OCI-M2 (cell line): ENCODE results near the gene PXDC1.
A peak's percentile ranks its signal among the peaks of the same experiment; 100 is the strongest.
"Not testable (repeated sequence)": the region's sequence is repeated elsewhere in the genome, so short reads cannot be mapped to it uniquely, and the experiment has no call there.

ENCODE experiments used
- DNase-seq: peaks from one replicate; lab custom pipeline; 2025; ENCODE audit not compliant: unreplicated experiment; lab: John Stamatoyannopoulos, UW

Gene PXDC1

DNA sequence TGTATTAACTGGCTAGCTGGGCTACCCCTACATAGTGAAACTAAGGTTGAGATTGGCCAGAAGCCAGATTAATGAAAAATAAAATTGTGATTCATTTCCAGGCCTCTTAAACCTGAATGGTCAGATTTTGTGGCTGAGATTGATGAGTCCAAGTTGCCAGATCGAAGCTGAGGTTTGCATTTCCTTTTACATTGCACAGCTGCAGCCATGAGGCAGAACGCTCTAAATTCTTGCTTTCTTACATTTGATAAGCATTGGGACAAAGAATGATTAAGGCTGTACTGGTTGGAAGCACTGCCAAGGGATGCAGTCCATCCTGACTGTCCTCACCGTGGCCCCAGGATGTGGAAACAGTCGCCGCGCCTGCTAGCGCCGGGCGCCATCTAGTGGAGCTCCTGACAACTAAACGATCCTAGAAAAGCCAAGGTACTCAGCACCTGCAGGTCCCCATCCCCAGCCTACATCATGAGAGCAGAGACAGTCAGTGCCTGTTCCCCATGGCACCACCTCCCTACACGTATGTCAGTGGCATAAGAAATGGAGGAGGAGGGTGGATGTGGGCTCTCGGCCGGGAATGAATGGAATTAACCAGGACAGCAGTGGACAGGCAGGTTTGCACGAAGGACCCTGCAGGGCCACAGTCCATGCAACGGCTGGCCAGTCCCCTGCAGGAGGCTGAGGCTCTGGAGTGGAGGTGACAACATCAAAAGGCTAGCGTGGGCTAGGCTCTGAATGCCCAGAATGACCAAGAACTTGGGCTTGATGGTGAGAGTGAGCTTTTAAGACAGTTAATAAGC lies 19.0 kb downstream of the PXDC1 start:
- no peak for DNase-seq

DNA sequence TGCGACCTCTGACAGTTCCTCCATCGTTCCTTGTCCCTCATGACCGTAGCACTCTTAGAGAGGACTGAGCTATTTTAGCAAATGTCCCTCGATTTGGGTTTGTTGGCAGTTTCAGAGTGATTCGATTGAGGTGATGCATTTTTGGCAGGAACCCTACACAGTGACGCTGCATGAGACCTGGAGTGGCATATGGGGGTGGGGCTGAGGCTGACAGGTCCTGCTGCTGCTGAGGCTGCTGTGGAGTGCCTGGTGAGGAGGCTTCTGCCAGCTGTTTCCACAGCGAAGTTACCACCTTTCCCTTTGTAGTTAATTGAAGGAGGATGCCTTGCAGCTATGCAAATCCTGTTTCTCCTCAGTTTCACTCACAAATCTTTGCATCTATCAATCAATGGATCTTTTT lies 19.8 kb downstream of the PXDC1 start:
- no peak for DNase-seq

DNA sequence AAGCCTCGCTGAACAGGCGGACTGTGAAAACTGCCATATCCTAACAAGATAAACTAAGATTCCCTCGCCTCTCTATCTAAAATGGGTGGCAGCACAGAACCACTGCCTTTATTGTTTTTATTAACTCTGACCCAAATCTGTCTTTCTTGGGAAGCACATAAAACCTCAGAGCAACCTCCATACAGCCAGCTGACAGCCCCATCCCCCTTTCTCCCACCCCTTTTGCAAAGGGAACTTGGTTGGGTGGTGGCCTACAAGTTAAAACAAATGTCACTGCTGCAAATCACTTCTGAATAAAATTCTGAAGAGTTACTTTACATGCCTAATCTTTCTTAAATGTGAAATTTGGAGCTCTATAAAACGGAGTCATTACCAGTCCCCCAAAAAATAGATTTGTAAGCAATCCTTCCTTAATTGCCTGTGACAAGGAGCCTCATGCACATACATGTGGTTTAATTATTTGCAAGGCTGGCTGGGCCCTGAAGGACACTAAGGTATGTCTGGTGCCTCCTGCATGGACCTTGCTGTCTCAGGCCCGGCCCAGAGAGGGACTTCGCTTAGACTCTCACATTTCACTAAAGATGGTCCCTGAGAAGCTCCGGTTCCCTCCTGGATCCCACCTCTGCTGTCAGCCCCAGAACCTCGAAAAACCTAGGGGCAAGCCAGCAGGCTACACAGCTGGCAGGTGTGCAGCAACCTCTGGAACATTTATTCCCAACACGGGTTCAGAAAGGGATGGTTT lies 21.7 kb downstream of the PXDC1 start:
- no peak for DNase-seq

DNA sequence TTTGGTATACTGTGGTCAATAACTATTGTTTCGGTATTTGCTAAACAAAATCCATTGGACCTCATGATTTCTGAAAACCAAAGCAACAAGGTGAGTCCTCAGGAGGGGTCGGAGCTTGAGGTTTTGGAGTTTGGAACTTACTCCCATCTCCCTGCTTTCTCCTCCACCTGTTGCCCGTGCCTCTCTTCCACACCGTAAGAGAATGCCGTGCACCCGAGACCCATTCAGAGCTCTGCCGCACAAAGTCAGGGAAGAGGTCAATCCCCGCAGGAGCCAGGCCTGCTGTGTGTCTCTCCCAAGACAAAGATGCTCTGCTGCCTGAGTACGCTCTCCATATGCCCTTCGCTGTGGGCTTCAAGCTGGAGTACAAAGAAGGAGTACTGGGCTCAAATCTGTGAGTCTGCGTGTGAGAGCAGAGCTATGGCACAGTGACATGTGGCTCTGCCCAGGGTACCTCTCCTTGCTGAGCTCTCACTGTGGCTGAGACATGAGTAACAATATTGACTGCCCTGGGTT lies 23.9 kb downstream of the PXDC1 start:
- no peak for DNase-seq

DNA sequence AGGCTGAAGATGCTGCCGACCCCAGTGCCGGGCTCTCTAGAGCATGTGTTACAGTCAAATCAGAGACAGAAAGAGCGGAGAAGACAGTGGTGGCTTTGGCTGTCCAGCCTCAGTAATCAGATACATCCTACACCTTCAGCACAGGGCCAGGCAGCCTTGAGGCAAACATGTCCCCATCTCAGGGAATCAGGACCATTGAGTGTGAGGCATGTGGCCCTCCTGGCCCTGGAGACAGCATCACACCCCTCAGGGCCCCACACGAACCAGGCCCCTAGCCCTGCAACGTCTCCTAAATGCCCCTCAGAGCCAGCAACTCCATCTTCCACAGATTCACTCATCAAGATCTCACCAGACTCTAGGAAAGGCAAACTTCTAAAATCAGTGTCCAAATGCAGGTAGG lies 24.5 kb downstream of the PXDC1 start:
- no peak for DNase-seq

DNA sequence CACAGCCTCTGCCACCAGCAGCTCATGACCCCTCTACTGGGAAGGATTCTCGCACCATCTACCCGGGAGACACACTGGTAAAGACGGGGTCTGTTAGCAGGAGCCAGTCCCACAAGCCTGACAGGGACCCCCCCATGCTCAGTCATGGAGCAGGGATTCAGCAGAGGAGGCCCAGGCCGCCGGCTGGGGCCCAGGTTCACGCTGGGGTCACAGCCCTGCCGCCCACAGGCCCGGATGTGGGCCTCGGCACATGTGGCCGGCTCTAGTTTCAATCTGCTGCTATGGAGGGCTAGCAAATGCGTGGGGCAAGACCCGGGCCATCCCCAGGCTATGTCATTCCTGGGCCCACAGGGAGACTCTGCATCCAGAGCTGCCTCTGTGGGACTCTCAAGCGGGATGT lies 25.1 kb downstream of the PXDC1 start:
- DNase-seq, result no peak

DNA sequence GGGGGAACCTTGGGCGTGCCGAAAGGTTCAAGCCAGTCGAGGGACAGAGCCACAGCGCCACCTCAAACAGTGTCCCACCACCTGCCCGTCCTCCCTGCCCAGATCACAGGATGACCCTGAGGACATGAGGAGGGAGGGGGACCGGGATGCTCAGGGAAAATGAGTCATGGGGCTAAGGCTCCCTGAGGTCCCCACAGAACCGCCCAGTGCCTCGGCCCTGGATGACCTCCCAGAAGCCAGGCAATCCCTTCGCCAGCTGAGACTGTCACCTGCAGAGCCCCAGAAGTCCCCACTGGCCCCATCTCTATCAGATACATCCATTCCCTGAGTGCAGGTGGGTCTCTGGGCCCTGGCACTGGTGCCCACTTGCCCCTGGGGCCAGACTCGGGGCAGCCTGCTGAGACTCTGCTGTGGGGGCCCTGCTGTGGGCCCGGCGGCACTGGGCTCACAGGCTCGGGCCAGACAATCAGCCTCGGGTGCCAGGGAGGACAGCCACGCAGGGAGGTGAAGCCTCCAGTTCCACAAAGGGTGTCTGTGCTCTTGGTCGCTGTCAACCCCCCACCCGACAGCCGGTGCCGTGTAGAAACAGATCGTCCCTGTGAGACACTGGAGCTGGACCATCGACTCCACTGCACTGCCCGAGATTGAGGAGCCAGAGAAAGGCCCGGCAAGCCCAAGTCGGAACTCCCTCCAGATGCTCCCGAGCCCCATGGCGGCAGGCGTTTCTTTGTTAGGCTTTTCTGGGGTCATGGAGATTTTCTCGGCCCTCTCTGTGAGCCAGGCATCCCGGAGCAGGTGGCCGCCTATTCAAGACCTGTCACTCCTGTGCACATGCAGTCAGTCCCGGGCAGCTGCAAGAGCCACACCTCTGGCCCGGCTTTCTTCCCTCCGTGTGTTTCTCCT lies 26.1 kb downstream of the PXDC1 start:
- no peak for DNase-seq

DNA sequence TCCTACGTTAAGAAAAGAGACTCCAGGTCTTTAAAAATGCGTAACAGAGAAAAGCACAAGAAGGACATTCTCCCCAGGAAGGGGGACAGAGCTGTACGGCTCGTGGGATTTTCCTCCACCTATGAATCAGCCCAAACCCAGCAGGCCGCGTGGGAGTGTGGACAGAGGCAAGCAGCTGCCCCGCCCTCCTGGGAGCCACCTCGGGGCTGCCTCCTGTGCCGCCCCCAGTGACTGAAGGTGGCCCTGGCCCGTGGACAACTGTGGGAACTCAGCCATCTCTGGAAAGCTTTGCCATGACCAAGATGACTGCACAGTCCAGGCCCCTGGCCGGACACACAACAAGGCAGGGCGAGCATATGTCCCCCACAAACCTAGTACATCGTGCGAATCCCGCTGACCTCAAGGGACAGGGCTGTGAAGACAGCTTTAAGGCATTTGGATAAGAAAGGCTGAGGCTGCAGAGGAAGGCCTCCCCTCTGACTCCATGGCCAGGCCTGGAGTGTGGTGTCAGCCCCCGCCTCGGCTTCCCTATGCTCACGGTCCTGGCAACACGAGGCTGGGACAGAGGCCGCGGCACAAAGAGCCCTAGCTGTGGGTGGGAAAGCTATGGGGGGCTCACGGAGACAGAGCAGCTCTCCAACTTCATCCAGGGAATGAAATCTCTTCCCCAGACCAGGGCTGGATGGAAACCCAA lies 26.9 kb downstream of the PXDC1 start:
- DNase-seq, result no peak

DNA sequence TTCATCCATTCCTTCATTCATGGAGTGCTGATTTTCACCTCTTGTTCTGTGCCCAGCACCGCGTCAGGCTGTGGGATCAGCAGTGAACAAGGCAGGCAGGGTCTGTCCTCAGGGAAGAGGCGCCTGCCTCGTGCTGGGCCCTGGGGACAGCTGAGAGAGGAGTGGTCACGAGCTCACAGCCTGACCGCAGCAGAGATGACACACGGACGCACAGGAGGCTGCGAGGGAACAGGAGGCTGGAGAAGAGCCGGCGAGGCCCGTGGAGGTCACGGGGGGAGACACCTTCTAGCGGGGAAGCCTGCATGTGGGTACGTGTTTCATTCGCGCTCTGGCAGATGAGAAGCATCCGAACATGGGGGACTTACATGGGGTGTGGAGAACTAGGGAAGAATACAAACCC lies 27.5 kb downstream of the PXDC1 start:
- no peak for DNase-seq

DNA sequence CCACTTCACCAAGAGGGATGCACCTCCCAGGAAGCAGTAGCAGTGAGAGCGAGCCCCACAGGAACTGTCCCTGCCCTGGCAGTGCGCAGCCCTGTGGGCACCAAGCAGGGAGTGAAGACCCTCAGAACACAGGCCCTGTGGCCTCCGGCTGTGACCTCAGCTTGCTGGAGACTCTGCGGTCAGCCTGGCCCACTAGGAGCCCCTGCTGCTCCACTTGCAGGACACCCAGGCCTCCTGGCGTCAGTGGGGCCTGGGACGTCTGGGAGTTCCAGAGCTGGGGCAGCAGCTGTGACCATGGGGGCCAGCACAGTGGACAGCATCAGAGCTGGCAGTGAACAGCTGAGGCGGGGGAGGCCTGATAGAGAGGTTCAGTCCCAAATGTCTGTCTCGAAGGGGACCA lies 28.3 kb downstream of the PXDC1 start:
- DNase-seq, result no peak

DNA sequence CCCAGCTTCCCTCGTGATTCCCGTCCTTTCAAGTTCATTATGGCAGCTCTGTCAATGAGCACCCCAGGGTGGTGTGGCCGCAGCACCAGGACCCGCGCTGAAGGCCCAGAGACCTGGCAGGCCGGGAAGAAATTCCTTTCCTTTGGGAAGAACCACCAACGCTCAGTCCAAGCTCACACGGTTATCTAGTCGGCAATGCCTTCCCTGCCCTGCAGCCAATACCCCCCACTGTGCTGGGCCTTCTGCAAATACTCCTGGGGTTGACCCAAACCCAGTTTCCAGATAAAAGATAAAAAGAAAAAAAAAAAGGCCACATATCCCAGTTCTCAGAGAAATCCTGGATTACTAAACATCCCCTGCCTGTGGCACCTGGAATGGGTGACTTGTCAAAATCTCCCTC lies 28.7 kb downstream of the PXDC1 start:
- DNase-seq, result no peak

DNA sequence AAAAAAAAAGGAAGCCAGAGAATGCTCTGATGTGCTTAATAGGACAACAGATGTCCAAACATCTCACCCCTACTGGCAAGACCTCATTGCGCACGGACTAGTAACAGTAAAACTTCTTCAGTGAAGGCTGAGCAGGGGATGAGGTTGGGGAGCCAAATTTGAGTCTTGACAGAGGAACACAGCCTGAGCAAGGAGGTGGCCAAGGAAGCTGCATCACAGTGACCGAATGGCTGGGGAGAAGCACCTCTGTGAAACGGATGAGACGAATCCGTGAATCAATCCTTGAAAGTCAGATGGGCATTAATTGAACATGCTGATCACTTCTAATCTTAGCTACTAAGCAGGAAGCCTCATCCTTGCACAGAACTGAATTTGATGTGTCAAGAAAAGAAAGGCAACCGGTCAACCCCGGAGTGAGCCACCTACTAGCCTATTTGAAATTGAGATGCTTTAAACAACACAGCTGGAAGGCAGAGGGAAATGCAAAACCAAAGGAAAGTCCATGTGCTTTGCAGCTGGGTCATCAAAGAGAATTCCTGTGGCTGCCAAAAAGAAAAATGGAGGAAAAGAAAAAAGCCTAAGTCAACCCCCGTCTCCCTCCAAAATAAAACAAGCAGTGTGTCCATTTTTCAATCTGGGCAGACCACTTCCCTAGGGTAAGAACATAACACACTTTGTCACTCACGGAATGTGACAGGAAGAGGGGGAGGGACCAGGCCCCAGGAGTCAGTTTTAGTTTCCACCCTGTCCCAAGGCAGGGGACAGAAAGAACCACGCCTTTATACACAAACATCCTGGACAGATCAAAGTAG lies 29.5 kb downstream of the PXDC1 start:
- no peak for DNase-seq

DNA sequence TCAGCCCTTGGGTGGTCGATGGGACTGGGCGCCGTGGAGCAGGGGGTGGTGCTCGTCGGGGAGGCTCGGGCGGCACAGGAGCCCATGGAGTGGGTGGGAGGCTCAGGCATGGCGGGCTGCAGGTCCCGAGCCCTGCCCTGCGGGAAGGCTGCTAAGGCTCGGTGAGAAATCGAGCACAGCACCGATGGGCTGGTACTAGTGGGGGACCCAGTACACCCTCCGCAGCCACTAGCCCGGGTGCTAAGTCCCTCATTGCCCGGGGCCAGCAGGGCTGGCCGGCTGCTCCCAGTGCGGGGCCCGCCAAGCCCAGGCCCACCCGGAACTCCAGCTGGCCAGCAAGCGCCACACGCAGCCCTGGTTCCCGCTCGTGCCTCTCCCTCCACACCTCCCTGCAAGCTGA lies 30.7 kb downstream of the PXDC1 start:
- DNase-seq, result not testable (repeated sequence)

DNA sequence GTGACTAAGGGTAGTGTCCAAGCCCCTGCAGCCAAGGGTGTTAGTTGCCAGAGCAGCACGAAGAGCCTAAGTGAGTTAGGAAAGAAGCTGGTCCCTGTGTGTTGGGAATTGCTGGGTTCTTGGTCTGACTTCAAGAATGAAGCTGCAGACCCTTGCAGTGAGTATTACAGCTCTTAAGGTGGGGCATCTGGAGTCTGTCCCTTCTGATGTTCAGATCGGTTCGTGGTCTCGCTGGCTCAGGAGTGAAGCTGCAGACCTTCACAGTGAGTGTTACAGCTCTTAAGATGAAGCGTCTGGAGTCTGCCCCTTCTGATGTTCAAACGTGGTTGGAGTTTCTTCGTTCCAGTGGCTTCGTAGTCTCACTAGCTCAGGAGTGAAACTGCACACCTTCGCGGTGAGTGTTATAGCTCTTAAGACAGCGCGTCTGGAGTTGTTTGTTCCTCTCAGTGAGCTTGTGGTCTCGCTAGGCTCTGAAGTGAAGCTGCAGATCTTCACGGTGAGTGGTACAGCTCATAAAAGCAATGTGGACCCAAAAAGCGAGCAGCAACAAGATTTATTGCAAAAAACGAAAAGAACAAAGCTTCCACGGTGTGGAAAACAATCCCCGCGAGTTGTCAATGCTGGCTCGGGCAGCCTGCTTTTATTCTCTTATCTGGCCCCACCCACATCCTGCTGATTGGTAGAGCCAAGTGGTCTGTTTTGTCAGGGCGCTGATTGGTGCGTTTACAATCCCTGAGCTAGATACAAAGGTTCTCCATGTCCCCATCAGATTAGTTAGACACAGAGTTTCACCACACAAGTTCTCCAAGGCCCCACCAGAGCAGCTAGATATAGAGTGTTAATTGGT lies 31.8 kb downstream of the PXDC1 start:
- no peak for DNase-seq

DNA sequence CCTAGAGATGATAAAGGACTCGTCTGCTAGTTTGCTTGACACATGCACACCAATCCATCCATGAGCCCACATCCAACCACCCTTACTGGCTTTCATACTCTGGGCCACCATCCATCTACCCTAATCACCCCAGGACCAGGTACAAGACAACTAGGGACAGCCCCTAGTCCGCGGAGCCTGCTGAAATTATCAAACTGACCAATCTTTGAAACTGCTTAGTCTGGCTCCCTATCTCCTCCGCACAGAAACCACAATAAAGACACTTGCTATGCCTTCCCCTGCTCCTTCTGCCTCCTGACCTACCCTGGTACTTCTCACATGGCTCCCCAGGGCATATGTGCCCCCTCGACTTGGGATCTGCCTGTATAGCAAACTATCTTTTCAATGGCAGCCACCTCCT lies 33.1 kb downstream of the PXDC1 start:
- peak; percentile 22 for DNase-seq

DNA sequence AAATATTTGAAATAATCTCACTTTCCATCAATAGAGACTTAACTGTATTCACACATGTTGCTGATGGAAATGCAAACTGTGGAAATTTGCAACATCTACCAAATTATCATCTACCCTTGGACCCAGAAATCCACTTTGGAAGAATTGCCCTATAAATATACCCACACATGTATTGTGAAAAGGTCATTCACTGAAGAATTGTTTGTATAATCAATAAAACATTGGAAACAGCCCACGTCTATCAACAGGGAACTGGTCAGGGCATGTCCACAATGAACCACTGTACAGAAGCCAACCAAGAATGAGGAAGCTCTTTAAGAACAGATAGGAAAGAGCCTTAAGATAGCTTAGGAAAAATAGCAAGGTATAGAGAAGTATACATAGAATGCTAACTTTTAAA lies 36.2 kb downstream of the PXDC1 start:
- DNase-seq, result no peak

DNA sequence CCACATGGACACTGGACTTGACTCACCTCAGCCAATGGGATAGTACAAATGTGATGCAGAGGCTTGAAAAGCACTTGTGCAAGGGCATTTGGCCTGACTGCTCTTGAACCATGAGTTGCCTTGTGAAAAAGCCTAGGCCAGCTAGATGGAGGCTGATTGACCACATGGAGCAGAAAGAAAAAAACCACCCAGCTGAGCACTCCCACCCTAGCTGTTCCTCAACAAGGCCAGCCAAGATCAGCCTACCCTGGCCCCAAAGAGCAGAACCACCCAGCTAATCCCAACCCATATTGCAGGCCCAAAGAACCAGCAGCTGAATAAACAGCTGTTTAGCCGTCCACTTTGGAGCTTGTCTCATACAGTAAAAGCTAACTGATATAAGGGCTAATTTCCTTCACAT lies 36.7 kb downstream of the PXDC1 start:
- no peak for DNase-seq

DNA sequence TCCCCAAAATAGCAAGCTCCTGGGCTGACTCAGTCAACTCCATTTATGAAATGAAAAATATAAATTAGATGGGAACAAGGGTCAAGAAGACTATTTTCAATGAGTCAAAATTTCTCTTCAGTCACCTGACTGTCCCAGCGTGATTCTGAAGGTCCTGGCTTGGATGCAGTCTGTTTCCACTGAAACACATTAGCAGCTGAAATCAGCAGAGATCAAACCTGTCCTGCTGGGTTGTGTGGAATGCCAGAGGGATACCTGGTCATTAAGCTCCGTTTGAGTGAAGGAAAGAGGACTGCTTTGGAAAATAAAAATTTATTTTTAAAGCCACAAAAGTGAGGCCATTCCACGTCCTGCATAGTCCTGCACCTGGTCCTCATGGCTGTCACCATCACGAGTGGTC lies 37.4 kb downstream of the PXDC1 start:
- DNase-seq, result no peak
